Stimulated activated naive B cell treated with anti-CD40 and anti-IgM and Interleukin-4, amounts not matched to agents 10 μg/mL and 1 μg/mL and 100 μg/mL, for 72 hours (primary cell): ENCODE measurements around the gene ERVFRD-1.
"Not testable (repeated sequence)": the region's sequence is repeated elsewhere in the genome, so short reads cannot be mapped to it uniquely, and the experiment has no call there.

Source experiments
- ATAC-seq, 2 donors: fragments of 150-1000 bp; cut with Tn5 transposase; replicated peaks; 2 replicates each; pipeline ENCODE4 v1.10.0; 2021; ENCODE audit warnings: moderate library complexity in 1 of 2
- DNase-seq: peaks from one replicate; pipeline ENCODE4 v3.0.0; 2021
- H3K27ac Mint-ChIP-seq: one replicate; pipeline ENCODE4 v1.8.0; 2022; ENCODE audit warnings: mild to moderate bottlenecking, mixed read lengths
- H3K27me3 Mint-ChIP-seq, 2 donors: one replicate each; pipeline ENCODE4 v1.8.0; 2022; ENCODE audit warnings: mixed read lengths in 2 of 2
- H3K36me3 Mint-ChIP-seq, 2 donors: one replicate each; pipeline ENCODE4 v1.8.0; 2022; ENCODE audit warnings: mixed read lengths in 2 of 2, mild to moderate bottlenecking in 1 of 2
- H3K4me1 Mint-ChIP-seq, 2 donors: one replicate each; pipeline ENCODE4 v1.8.0; 2022; ENCODE audit warnings: mixed read lengths in 2 of 2, mild to moderate bottlenecking in 1 of 2
- H3K4me3 Mint-ChIP-seq, 2 donors: one replicate each; pipeline ENCODE4 v1.8.0; 2022; ENCODE audit warnings: mild to moderate bottlenecking in 2 of 2, mixed read lengths in 2 of 2, moderate library complexity in 1 of 2
- H3K9me3 Mint-ChIP-seq, 2 donors: one replicate each; pipeline ENCODE4 v1.8.0; 2022; ENCODE audit warnings: mixed read lengths in 2 of 2, mild to moderate bottlenecking in 1 of 2

The ERVFRD-1 gene

DNA sequence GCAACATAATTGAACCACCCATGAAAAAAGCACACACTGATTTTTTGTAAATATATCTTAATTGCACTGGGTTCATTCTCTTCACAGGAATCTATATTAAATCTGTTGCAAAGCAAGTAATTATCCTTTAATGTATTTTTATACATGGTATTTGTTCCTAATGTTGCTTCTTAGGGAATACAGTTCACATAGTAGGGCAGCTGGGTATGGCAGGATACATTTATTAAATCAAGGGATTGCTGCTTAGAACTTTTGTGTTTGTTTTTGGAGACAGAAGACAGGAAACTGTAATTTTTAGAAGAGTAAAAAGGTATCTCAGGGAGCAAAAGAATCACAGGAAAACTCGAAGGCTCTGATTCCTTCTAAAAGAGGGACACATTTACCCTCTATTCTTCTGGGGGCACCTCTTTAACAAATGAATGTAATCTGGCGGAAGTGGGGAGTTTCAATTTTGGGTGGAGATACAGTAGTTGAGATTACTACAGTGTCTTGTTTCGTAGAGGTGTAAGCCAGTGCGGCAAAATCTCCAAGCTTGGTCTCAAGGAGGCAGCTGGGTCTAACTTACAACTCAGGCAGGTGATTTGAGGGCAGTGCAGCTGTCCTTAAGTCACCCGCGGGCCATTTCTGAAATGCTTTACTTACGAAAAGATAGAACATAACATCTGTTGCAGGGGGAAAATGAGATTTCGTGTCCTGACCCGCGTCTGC, 18.7 kb downstream of the ERVFRD-1 start:
- peaks cover 3 to 9% of the 10 kb centered on the region in 2 donors for H3K36me3 Mint-ChIP-seq
- H3K27ac Mint-ChIP-seq: peak overlapping the region; percentile 98
- H3K27me3 Mint-ChIP-seq: peaks cover 0 to 9% of the 10 kb centered on the region in 2 donors
- peak; percentile 31 for DNase-seq
- peak overlapping the region; percentile 89 to 96 for H3K4me3 Mint-ChIP-seq
- H3K9me3 Mint-ChIP-seq: no peaks in the 10 kb centered on the region
- peaks cover 15 to 30% of the 10 kb centered on the region in 2 donors for H3K4me1 Mint-ChIP-seq
- ATAC-seq: peak; percentile 37 to 44

DNA sequence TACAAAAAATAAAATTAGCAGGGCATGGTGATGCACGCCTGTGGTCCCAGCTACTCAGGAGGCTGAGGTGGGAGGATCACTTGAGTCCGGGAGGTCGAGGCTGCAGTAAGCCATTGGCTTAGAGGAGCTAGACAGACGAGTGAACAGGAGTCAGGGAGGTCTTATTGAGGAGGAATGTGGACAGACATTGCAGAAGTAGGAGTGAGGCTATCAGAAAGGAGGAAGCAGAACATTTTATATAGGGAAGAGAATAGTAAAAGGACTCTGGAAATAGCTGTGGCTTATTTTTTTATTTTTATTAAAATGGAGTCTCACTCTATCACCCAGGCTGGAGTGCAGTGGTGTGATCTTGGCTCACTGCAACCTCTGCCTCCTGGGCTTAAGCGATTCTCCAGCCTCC, 20.4 kb downstream of the ERVFRD-1 start:
- H3K27ac Mint-ChIP-seq: not testable (repeated sequence)

DNA sequence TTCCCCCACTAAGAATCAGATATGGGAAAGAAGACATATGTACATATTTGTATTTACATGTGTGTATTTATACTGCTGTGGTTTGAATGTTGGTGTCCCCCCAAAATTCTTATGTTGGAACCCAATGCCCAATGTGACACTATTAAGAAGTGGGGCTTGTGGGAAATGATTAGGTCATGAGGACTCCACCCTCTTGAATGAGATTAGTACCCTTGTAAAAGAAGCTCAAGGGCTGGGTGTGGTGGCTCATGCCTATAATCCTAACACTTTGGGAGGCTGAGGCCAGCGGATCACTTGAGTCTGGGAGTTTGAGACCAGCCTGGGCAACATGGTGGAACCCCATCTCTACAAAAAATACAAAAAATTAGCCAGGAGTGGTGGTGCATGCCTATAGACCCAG, 21.8 kb downstream of the ERVFRD-1 start:
- no peaks in the 10 kb centered on the region for H3K9me3 Mint-ChIP-seq
- H3K4me1 Mint-ChIP-seq: peaks cover 7 to 14% of the 10 kb centered on the region in 2 donors
- no peak for ATAC-seq
- H3K4me3 Mint-ChIP-seq: no peak overlapping the region
- no peak for DNase-seq
- peaks cover 1 to 9% of the 10 kb centered on the region in 2 donors for H3K27me3 Mint-ChIP-seq
- no peaks in the 10 kb centered on the region for H3K36me3 Mint-ChIP-seq
- H3K27ac Mint-ChIP-seq: no peak overlapping the region

More for the DNA sequence above, 20.4 kb downstream of the ERVFRD-1 start:
- H3K4me3 Mint-ChIP-seq, DNase-seq, ATAC-seq, H3K27me3 Mint-ChIP-seq, H3K36me3 Mint-ChIP-seq, H3K9me3 Mint-ChIP-seq: not testable (repeated sequence)
- H3K4me1 Mint-ChIP-seq: peaks cover 12 to 25% of the 10 kb centered on the region in 2 donors

DNA sequence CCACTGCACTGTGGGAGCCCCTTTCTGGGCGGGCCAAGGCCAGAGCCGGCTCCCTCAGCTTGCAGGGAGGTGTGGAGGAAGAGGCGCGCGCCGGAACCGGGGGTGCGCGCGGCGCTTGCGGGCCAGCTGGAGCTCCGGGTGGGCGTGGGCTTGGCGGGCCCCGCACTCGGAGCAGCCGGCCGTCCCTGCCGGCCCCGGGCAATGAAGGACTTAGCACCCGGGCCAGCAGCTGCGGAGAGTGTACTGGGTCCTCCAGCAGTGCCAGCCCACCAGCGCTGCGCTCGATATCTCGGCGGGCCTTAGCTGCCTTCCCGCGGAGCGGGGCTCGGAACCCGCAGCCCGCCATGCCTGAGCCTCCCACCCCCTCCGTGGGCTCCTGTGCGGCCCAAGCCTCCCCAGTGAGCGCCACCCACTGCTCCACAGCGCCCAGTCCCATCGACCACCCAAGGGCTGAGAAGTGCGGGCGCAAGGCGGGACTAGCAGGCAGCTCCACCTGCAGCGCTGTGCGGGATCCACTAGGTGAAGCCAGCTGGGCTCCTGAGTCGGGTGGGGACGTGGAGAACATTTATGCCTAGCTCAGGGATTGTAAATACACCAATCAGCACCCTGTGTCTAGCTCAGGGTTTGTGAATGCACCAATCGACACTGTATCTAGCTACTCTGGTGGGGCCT, 24.2 kb downstream of the ERVFRD-1 start:
- DNase-seq, H3K36me3 Mint-ChIP-seq, H3K4me3 Mint-ChIP-seq, H3K4me1 Mint-ChIP-seq, H3K27ac Mint-ChIP-seq, H3K9me3 Mint-ChIP-seq, ATAC-seq: not testable (repeated sequence)
- H3K27me3 Mint-ChIP-seq: peaks cover 9 to 14% of the 10 kb centered on the region in 2 donors

DNA sequence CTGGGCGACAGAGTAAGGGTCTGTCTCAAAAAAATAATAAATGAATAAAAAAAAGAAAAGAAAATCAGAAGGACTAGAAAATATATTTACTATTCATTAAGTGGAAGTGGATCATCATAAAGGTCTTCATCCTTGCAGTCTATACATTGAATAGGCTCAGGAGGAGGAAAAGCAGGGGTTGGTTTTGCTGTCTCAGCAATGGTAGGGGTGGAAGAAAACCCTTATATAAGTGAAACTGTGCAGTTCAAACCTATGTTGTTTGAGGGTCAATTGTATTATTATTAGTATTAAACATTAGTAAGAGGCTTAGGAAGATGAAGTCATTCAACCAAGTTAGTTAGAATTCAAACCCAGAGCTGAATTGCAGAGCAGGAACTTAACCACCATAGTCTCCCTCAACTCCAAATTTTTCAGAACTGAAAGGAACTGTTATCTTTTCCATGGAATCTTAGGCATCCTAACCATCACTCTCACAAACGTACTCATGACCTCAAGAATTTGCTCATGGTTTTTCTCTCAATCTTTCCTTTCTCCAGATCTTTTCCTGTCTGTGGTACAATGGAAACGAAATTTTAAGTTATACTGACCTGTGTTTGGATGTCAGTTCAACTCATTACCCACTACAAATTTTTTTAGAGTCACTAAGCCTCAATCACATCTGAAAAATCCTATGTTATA, 25.6 kb downstream of the ERVFRD-1 start:
- no peak for ATAC-seq
- Mint-ChIP-seq H3K36me3 (no peaks in the 10 kb centered on the region), H3K27me3 (peaks cover 9 to 14% of the 10 kb centered on the region in 2 donors), H3K27ac (no peak overlapping the region), H3K4me1 (no peaks in the 10 kb centered on the region), H3K9me3 (no peaks in the 10 kb centered on the region), H3K4me3 (no peak overlapping the region)
- no peak for DNase-seq

DNA sequence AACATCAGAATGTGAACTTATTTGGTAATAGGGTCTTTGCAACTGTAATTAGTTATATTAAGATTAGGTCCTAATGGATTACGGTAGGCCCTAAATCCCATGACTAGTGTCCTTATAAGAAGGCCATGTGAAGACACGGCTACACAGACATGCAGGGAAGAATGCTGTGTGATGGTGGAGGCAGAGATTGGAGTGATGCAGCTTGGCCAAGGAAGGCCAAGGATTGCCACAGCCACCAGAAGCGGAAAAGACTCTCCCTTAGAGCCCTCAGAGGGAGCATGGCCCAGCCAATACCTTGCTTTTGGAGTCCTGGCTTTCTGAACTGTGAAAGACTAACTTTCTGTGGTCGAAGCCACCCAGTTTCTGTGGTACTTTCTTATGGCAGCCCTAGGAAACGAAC, 27.6 kb downstream of the ERVFRD-1 start:
- no peak for ATAC-seq
- DNase-seq: no peak

DNA sequence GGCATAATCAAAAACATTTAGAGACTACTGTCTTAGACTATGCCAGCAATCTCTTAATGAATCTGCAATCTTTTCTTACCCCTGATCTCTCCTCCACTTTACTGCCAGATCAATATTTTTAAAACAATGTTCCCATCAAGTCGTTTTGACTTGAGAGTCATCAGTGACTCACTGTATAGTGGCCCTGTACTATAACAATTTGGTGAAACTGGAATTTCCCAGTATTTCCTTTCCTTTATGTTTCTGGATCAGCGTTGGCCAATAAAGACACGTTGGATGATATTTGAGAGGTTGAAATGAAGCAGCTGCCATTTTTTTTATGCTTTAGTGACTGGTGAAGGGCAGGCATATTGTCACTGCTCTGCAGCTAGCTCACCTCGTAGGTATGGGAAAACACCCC, 28.0 kb downstream of the ERVFRD-1 start:
- Mint-ChIP-seq H3K27ac (no peak overlapping the region), H3K4me1 (no peaks in the 10 kb centered on the region), H3K9me3 (peaks cover 0 to 2% of the 10 kb centered on the region in 2 donors), H3K4me3 (no peak overlapping the region), H3K36me3 (no peaks in the 10 kb centered on the region), H3K27me3 (peaks cover 8 to 15% of the 10 kb centered on the region in 2 donors)
- ATAC-seq: no peak
- no peak for DNase-seq

More for the DNA sequence above, 27.6 kb downstream of the ERVFRD-1 start:
- Mint-ChIP-seq H3K27ac (no peak overlapping the region), H3K4me3 (no peak overlapping the region), H3K36me3 (no peaks in the 10 kb centered on the region), H3K4me1 (no peaks in the 10 kb centered on the region), H3K9me3 (peaks cover 0 to 2% of the 10 kb centered on the region in 2 donors), H3K27me3 (peaks cover 13 to 15% of the 10 kb centered on the region in 2 donors)

DNA sequence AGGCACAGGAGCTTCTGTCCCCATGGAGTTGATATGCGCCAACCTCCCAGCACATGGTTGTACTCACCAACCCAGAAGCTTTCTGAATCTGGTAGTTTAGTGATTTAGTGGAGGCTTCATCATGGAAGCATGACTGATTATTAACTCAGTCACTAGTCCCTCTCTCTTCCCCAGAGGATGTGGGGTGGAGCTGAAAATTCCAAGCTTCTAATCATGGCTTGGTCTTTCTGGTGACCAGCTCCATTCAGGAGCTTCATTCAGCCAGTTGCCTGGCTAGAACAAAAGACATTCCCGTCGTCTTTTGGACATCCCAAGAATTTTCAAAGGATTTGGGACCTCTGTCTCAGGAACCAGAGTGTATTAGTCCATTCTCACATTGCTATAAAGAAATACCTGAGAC, 31.2 kb downstream of the ERVFRD-1 start:
- peaks cover 5 to 15% of the 10 kb centered on the region in 2 donors for H3K27me3 Mint-ChIP-seq
- DNase-seq (no peak), ATAC-seq (no peak)
- H3K27ac Mint-ChIP-seq: no peak overlapping the region
- peaks cover 0 to 2% of the 10 kb centered on the region in 2 donors for H3K9me3 Mint-ChIP-seq
- H3K4me1 Mint-ChIP-seq: no peaks in the 10 kb centered on the region
- no peak overlapping the region for H3K4me3 Mint-ChIP-seq
- no peaks in the 10 kb centered on the region for H3K36me3 Mint-ChIP-seq

DNA sequence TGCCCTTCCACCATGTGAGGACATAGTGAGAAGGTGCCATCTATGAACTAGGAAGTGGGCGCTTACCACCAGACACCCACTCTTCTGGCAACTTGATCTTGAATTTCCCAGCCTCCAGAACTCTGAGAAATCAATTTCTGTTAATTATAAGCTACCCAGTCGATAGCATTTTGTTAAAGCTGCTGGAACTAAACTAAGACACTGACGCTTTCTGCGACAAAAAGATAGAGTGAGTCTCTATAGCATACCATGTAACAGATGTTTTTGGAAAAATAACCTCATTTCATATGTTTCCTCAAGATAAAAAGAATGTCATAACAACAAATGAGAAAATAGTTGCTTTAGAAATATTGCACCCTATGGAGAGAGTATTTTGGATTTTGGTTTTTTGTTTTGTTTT, 33.3 kb downstream of the ERVFRD-1 start:
- no peak for ATAC-seq
- Mint-ChIP-seq H3K9me3 (peaks cover 0 to 2% of the 10 kb centered on the region in 2 donors), H3K4me1 (no peaks in the 10 kb centered on the region), H3K27me3 (peaks cover 0 to 7% of the 10 kb centered on the region in 2 donors), H3K27ac (no peak overlapping the region), H3K36me3 (no peaks in the 10 kb centered on the region), H3K4me3 (no peak overlapping the region)
- no peak for DNase-seq

DNA sequence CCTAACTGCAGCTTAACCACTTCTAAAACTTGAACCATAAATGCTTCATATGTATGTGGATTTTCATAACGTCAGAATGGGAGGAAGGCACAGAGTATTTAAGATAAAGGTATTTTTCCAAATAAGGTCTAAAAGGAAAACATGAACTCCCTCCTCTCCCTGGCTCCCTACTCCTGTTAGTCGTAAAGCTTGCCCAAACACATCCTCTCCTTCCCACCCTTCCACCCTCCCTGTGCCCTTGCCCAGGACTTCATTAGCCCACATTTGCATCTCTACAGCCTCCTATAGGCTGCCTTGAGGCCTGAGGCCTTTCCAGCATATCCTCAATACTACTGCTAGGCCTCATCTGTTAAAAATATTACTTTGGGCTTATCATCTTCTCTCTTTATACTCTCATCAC, 35.0 kb downstream of the ERVFRD-1 start:
- Mint-ChIP-seq H3K27me3 (peaks cover 5 to 7% of the 10 kb centered on the region in 2 donors), H3K27ac (no peak overlapping the region), H3K4me1 (no peaks in the 10 kb centered on the region), H3K4me3 (no peak overlapping the region), H3K36me3 (no peaks in the 10 kb centered on the region), H3K9me3 (peaks cover 0 to 2% of the 10 kb centered on the region in 2 donors)
- no peak for DNase-seq
- ATAC-seq: no peak

DNA sequence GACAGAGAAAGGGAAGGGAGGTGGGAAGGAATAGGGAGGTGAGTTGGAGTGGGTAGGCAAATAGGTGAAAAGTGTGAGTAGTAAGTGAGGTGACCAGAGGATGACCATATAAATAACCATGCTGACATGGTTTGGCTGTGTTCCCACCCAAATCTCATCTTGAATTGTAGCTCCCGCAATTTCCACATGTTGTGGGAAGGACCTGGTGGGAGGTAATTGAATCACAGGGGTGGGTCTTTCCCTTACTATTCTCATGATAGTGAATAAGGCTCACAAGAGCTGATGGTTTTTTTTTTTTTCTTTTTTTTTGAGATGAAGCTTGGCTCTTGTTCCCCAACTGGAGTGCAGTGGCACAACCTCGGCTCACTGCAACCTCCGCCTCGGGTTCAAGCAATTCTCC, 39.4 kb downstream of the ERVFRD-1 start:
- Mint-ChIP-seq H3K4me1 (no peaks in the 10 kb centered on the region), H3K4me3 (no peak overlapping the region), H3K27ac (no peak overlapping the region), H3K27me3 (peaks cover 6 to 8% of the 10 kb centered on the region in 2 donors), H3K36me3 (no peaks in the 10 kb centered on the region), H3K9me3 (no peaks in the 10 kb centered on the region)
- ATAC-seq: no peak
- DNase-seq: no peak

DNA sequence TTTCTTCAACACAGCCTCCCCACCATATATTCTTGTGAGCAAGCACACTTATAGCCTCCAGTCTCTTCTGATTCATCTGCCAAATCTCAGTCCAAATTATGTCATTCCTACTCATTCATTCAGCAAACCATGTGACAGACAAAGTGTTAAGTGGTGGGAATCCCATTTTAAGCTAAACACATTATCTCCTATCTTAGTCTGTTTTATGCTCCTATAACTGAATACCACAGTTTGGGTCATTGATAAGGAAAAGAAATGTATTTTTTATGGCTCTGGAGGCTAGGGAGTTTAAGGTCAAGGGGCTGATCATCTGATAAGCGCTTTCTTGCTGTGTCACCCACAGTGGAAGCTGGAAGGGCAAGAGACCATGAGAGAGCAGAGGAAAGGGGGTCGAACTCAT, 41.8 kb downstream of the ERVFRD-1 start:
- no peak overlapping the region for H3K4me3 Mint-ChIP-seq
- H3K4me1 Mint-ChIP-seq: no peaks in the 10 kb centered on the region

DNA sequence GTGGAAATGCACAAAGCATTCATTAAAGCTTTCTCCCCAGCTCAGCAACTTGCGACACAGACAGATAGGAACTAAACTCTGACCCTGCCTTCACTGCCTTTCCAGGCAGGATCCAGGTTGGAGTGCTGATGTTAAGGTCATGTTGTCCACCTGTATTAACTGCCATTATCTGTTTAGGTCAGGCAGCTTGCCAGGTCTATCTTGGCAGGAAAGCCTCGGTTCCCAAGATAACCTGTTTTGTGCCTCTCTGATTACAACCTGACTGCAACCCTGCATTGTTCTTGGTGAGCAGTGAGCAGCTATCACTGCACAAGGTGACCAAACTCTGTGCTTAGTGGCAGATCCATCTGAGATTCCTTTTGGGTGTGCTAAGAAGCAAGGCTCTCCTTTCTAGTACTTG, 44.2 kb downstream of the ERVFRD-1 start:
- Mint-ChIP-seq H3K36me3 (no peaks in the 10 kb centered on the region), H3K9me3 (no peaks in the 10 kb centered on the region), H3K27ac (no peak overlapping the region), H3K4me1 (no peaks in the 10 kb centered on the region), H3K4me3 (no peak overlapping the region), H3K27me3 (peaks cover 6 to 8% of the 10 kb centered on the region in 2 donors)
- DNase-seq (no peak), ATAC-seq (no peak)

More for the DNA sequence above, 41.8 kb downstream of the ERVFRD-1 start:
- no peak overlapping the region for H3K27ac Mint-ChIP-seq
- DNase-seq: no peak
- H3K27me3 Mint-ChIP-seq: peaks cover 6 to 8% of the 10 kb centered on the region in 2 donors
- H3K36me3 Mint-ChIP-seq: no peaks in the 10 kb centered on the region
- ATAC-seq: no peak
- no peaks in the 10 kb centered on the region for H3K9me3 Mint-ChIP-seq

DNA sequence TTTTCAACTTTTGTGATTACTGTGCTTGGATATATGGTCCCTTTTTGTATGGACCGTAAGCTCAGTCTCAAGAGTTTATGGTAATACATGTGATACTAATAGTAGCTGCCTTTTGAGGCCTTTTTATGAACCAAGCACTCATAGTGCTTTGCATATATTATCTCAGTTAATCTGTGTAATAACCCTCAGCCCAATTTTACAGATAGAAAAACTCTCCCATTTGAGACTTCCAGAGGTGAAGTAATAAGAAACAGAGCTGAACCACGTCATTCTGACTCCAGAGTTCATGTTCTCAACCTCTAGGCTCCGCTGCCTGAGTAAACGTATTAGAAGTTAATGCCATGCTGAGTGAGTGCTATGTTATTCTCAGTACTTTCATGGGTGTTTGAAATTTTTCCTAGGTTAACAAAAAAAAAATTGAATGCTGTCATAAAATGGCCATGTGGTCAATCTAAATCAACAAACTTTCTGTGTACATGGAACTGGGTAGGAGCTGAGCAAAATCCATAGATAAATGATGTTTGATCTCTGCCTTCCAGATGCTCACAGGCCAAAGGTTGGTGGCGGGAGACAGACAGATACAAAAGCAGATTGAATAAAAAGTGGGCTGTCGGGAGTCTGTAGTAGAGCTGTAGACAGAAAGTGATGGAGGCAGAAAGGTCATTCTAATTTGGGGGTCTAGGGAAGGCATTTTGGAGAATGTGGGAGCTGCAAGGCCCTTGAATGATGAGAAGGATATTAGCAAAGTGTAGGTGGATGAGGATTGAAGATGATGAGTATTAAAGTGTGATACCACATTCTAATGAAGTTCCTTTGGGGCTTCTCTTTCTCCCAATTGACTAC, 44.8 kb downstream of the ERVFRD-1 start:
- DNase-seq (no peak), ATAC-seq (no peak)
- Mint-ChIP-seq H3K27ac (no peak overlapping the region), H3K4me3 (no peak overlapping the region), H3K9me3 (no peaks in the 10 kb centered on the region), H3K27me3 (peaks cover 2 to 8% of the 10 kb centered on the region in 2 donors), H3K36me3 (no peaks in the 10 kb centered on the region), H3K4me1 (no peaks in the 10 kb centered on the region)
